SK-N-SH (cell line): ENCODE data around the gene MFSD12.

Source experiments
- CTCF ChIP-seq: fragments of 200-600 bp; sonication (generic); IDR thresholded peaks from 2 replicates; pipeline ENCODE4 v1.6.1; 2017; ENCODE audit warnings: antibody characterized with exemption, mild to moderate bottlenecking, moderate library complexity
- SMC3 ChIP-seq: IDR thresholded peaks from 2 replicates; pipeline ENCODE4 v1.6.1; 2012; ENCODE audit warnings: low read depth, low read length, improper control_type of control experiment

- TF ChIP-seq SMC3 (no peak), CTCF (no peak)
Measured at GRCh38 chr19:3517638-3518037, 39.7 kb downstream of the MFSD12 start.
